IMR-90 (cell line): ENCODE results near the gene HCFC1. TPM values are rescaled to one million over a fixed set of nuclear protein-coding genes. Genes with fewer than 3 reads are reported as not detected.

Experiments
- ATAC-seq: fragments of 200-7000 bp; cut with Tn5 transposase; 2 replicates; pipeline ENCODE4 v1.9.1; 2020; ENCODE audit warnings: low read depth, mild to moderate bottlenecking, moderate library complexity
- BruUV-seq: library from RNA; stranded (reverse); fragments of 400-500 nt; replicated peaks from 2 replicates; lab custom pipeline; 2021; lab: Mats Ljungman, UMichigan
- CTCF ChIA-PET: fragments of 300-600 bp; formaldehyde crosslinking; extraction: SDS; loops from one replicate; lab custom pipeline; 2021; ENCODE audit warnings: antibody characterized with exemption; lab: Yijun Ruan, JAX
- POLR2A ChIA-PET: fragments of 300-600 bp; sonication (Branson Sonifier 250); formaldehyde crosslinking; loops from one replicate; lab custom pipeline; 2022; ENCODE audit warnings: antibody characterized with exemption; ENCODE audit not compliant: unreplicated experiment; lab: Charles Lee
- DNase-seq: peaks from one replicate; pipeline ENCODE4 v3.0.0; 2013
- H2AFZ ChIP-seq: replicated peaks from 2 replicates; pipeline ENCODE3; 2013; ENCODE audit warnings: low read length, mild to moderate bottlenecking; ENCODE audit not compliant: poor library complexity
- H2AK5ac ChIP-seq: 2 replicates; pipeline ENCODE4 v1.6.1; 2013; ENCODE audit warnings: low read depth, low read length, inconsistent platforms
- H2AK9ac ChIP-seq: replicated peaks from 2 replicates; pipeline ENCODE3; 2013; ENCODE audit warnings: mild to moderate bottlenecking, low read depth, low read length, moderate library complexity; ENCODE audit not compliant: poor library complexity
- H2BK120ac ChIP-seq: 2 replicates; pipeline ENCODE4 v1.6.1; 2013; ENCODE audit warnings: low read depth, low read length, inconsistent platforms
- H2BK15ac ChIP-seq: 3 replicates; pipeline ENCODE4 v1.6.1; 2013; ENCODE audit warnings: low read depth, low read length, inconsistent platforms
- H2BK20ac ChIP-seq: 2 replicates; pipeline ENCODE4 v1.6.1; 2013; ENCODE audit warnings: low read depth, mild to moderate bottlenecking, inconsistent platforms, low read length, moderate library complexity
- H2BK5ac ChIP-seq: 2 replicates; pipeline ENCODE4 v1.6.1; 2013; ENCODE audit warnings: mild to moderate bottlenecking, low read depth, low read length, inconsistent platforms; ENCODE audit not compliant: poor library complexity, severe bottlenecking
- H3K14ac ChIP-seq: replicated peaks from 2 replicates; pipeline ENCODE4 v1.6.1; 2013; ENCODE audit warnings: low read depth, low read length, inconsistent platforms
- H3K18ac ChIP-seq: 2 replicates; pipeline ENCODE4 v1.6.1; 2013; ENCODE audit warnings: low read depth, low read length, control low read depth
- H3K23ac ChIP-seq: 2 replicates; pipeline ENCODE4 v1.6.1; 2013; ENCODE audit warnings: low read depth, low read length, inconsistent platforms
- H3K27ac ChIP-seq: 2 replicates; pipeline ENCODE4 v1.5.1; 2013; ENCODE audit warnings: mild to moderate bottlenecking, control low read depth, low read length; ENCODE audit not compliant: insufficient read depth
- H3K27me3 ChIP-seq: 2 replicates; pipeline ENCODE4 v1.6.1; 2013; ENCODE audit warnings: low read length; ENCODE audit not compliant: control insufficient read depth, insufficient read depth
- H3K36me3 ChIP-seq: 2 replicates; pipeline ENCODE4 v1.6.1; 2013; ENCODE audit warnings: low read length, mixed read lengths; ENCODE audit not compliant: control insufficient read depth, insufficient read depth
- H3K4ac ChIP-seq: 2 replicates; pipeline ENCODE4 v1.6.1; 2013; ENCODE audit warnings: low read depth, low read length, inconsistent platforms
- H3K4me1 ChIP-seq: 2 replicates; pipeline ENCODE4 v1.6.1; 2013; ENCODE audit warnings: low read length, mixed read lengths; ENCODE audit not compliant: control insufficient read depth, insufficient read depth
- H3K4me2 ChIP-seq: 2 replicates; pipeline ENCODE4 v1.6.1; 2013; ENCODE audit warnings: low read depth, mild to moderate bottlenecking, control low read depth, low read length, moderate library complexity
- H3K4me3 ChIP-seq: 2 replicates; pipeline ENCODE4 v1.5.1; 2013; ENCODE audit warnings: low read depth, mild to moderate bottlenecking, control low read depth, low read length, moderate library complexity; ENCODE audit not compliant: insufficient read depth
- H3K56ac ChIP-seq: 2 replicates; pipeline ENCODE4 v1.6.1; 2013; ENCODE audit warnings: low read length, inconsistent platforms; ENCODE audit not compliant: insufficient read depth; ENCODE audit errors: extremely low read depth
- H3K79me1 ChIP-seq, 2 experiments: 2 replicates each; pipeline ENCODE4 v1.6.1; 2013; ENCODE audit warnings: low read length in 2 of 2, inconsistent platforms in 1 of 2, low read depth in 1 of 2
- H3K9ac ChIP-seq: 2 replicates; pipeline ENCODE4 v1.6.1; 2013; ENCODE audit warnings: low read depth, low read length, control low read depth
- H3K9me1 ChIP-seq: 2 replicates; pipeline ENCODE4 v1.6.1; 2013; ENCODE audit warnings: low read length, inconsistent platforms; ENCODE audit not compliant: insufficient read depth
- H3K9me3 ChIP-seq: 2 replicates; pipeline ENCODE4 v1.6.1; 2013; ENCODE audit warnings: low read length; ENCODE audit not compliant: control insufficient read depth, insufficient read depth
- H4K20me1 ChIP-seq: 2 replicates; pipeline ENCODE4 v1.6.1; 2013; ENCODE audit warnings: low read length, inconsistent platforms; ENCODE audit not compliant: insufficient read depth
- H4K5ac ChIP-seq: 2 replicates; pipeline ENCODE4 v1.6.1; 2013; ENCODE audit warnings: mild to moderate bottlenecking, low read depth, low read length, control low read depth
- H4K8ac ChIP-seq, 2 experiments: 2 replicates each; pipeline ENCODE4 v1.6.1; 2013; ENCODE audit warnings: low read depth in 2 of 2, low read length in 2 of 2, control low read depth in 1 of 2, inconsistent platforms in 1 of 2
- H4K91ac ChIP-seq: 2 replicates; pipeline ENCODE4 v1.6.1; 2013; ENCODE audit warnings: low read depth, low read length, inconsistent platforms; ENCODE audit not compliant: insufficient read depth
- BHLHE40 ChIP-seq: fragments of 150-350 bp; IDR thresholded peaks from 2 replicates; pipeline ENCODE4 v1.6.1; 2016; ENCODE audit warnings: mild to moderate bottlenecking, low read depth, low read length
- CHD1 ChIP-seq: IDR thresholded peaks from 2 replicates; pipeline ENCODE4 v1.6.1; 2012; ENCODE audit warnings: low read depth, low read length, improper control_type of control experiment
- CTCF ChIP-seq: conservative IDR thresholded peaks from 2 replicates; pipeline ENCODE4 v1.5.1; 2012; ENCODE audit warnings: mild to moderate bottlenecking, low read depth, low read length, improper control_type of control experiment
- MXI1 ChIP-seq: IDR thresholded peaks from 2 replicates; pipeline ENCODE4 v1.6.1; 2012; ENCODE audit warnings: low read depth, mild to moderate bottlenecking, low read length, moderate library complexity, borderline replicate concordance
- RAD21 ChIP-seq: IDR thresholded peaks from 2 replicates; pipeline ENCODE4 v1.6.1; 2012; ENCODE audit warnings: low read length, improper control_type of control experiment
- USF2 ChIP-seq: fragments of 150-350 bp; IDR thresholded peaks from 2 replicates; pipeline ENCODE4 v1.6.1; 2017; ENCODE audit warnings: mild to moderate bottlenecking, antibody characterized with exemption, low read length, low read depth
- WGBS, 2 experiments: methylation state at CpG; one replicate each; pipeline versions ENCODE4 v1.1.5 to v1.1.7; 2013; ENCODE audit warnings: missing lambda C conversion rate in 2 of 2; ENCODE audit not compliant: insufficient read length in 1 of 2; ENCODE audit errors: extremely low coverage in 2 of 2; 5-methylcytosine and 5-hydroxymethylcytosine counted together
- dilution Hi-C: fragments of 300-500 bp; cut with HindIII; formaldehyde crosslinking; loops from one replicate; pipeline ENCODE4 v1.14.3; 2018; ENCODE audit warnings: low sequenced_read_pairs; ENCODE audit not compliant: unreplicated experiment
- in situ Hi-C: fragments of 300-500 bp; cut with MboI; formaldehyde crosslinking; loops from 3 replicates; pipeline ENCODE4 v1.14.3; 2019; ENCODE audit warnings: low sequenced_read_pairs, inconsistent platforms, mixed read lengths
- intact Hi-C: fragments of 100-400 bp; cut with micrococcal nuclease; formaldehyde crosslinking; loops from 2 replicates; pipeline ENCODE4 v1.10.0; 2022
- polyA plus RNA-seq, 3 experiments: library from polyadenylated mRNA; depleted of rRNA; stranded (reverse); fragments of >200 nt; gene quantifications; 2 replicates each; pipeline ENCODE4 v1.2.3, GENCODE V29; 2012; ENCODE audit warnings: low replicate concordance in 1 of 3
- total RNA-seq: library from RNA; depleted of rRNA; stranded (reverse); fragments of >200 nt; gene quantifications from 2 replicates; pipeline ENCODE4 v1.2.3, GENCODE V29; 2012

Gene HCFC1
- total and polyA plus RNA-seq, 2 of the 4 experiments (the other 2 are of a cell fraction), result 3.2 to 17.6 TPM

- H2BK5ac ChIP-seq, result no peak overlapping the region
- no peak overlapping the region for H2BK20ac ChIP-seq
- no peak for DNase-seq
- no peaks in the 10 kb centered on the region for H3K27me3 ChIP-seq
- no peak overlapping the region for H2BK120ac ChIP-seq
- no peak overlapping the region for H2BK15ac ChIP-seq
- no peak overlapping the region for H4K91ac ChIP-seq
- no peak overlapping the region for H3K14ac ChIP-seq
- in situ Hi-C loops (no loop called here), intact Hi-C loops (no loop called here), dilution Hi-C loops (no loop called here)
- H4K8ac ChIP-seq, result no peak overlapping the region
- no peak overlapping the region for H4K5ac ChIP-seq
- H3K9me3 ChIP-seq, result no peaks in the 10 kb centered on the region
- H3K9ac ChIP-seq, result no peak overlapping the region
- no peak overlapping the region for H3K18ac ChIP-seq
- 0 out of 2 replicates have a peak overlapping the region, but pooled peaks have one; percentile 33 for H2AK5ac ChIP-seq
- H2AFZ ChIP-seq, result no peak overlapping the region
- H2AK9ac ChIP-seq, result peak overlapping the region; percentile 97
- H3K4me3 ChIP-seq, result no peak overlapping the region
- no TSS peak for BruUV-seq
- H3K4me2 ChIP-seq, result peak overlapping the region; percentile 19; the same call in 1 of the 2 replicates
- ChIA-PET POLR2A (interaction anchor here (0.7 kb wide), 1 partner anchor 47 kb away, joined by 6 read pairs; no protein-coding TSS in a partner anchor), CTCF (interaction anchor here (0.7 kb wide), 1 partner anchor 102 kb away, joined by 5 read pairs; no protein-coding TSS in a partner anchor)
- H3K4me1 ChIP-seq, result peaks cover 20% of the 10 kb centered on the region
- H3K36me3 ChIP-seq, result peaks cover 20% of the 10 kb centered on the region
- TF ChIP-seq USF2, result no peak
- TF ChIP-seq MXI1, result no peak
- no peak for TF ChIP-seq BHLHE40
- TF ChIP-seq CHD1, result no peak
- no peak for TF ChIP-seq RAD21
- TF ChIP-seq CTCF, result no peak
- no peak overlapping the region for H3K4ac ChIP-seq
- no peak overlapping the region for H3K56ac ChIP-seq
- peak overlapping the region; percentile 71; the same call in 1 of the 2 replicates for H3K23ac ChIP-seq
- peaks cover 0 to 20% of the 10 kb centered on the region in 2 experiments; a peak in 2 of 4 replicates for H3K79me1 ChIP-seq
- no peak overlapping the region for H3K27ac ChIP-seq
- no peak for ATAC-seq
- WGBS, 2 experiments, result 86% methylated on average over 12 of the region's 26 CpGs; no CpG with 5 or more reads in 1 of the 2 experiments
- H4K20me1 ChIP-seq, result no peaks in the 10 kb centered on the region
- no peaks in the 10 kb centered on the region for H3K9me1 ChIP-seq
Observed at GRCh38 chrX:154017766-154018517, 46.3 kb upstream of the HCFC1 start.
